K562 (cell line): ENCODE data around the gene KCNJ11. TPM values are rescaled to one million over a fixed set of nuclear protein-coding genes. Genes with fewer than 3 reads are reported as not detected.
A peak's percentile ranks its signal among the peaks of the same experiment; 100 is the strongest.

Experiments used
- CHD7 ChIP-seq: fragments of 200-600 bp; sonication (generic); IDR thresholded peaks from one replicate; pipeline ENCODE4 v1.6.1; 2012; ENCODE audit warnings: mild to moderate bottlenecking, low read depth, low read length, inconsistent platforms
- EGR1 ChIP-seq: fragments of 450-650 bp; conservative IDR thresholded peaks from 2 replicates; pipeline ENCODE4 v1.6.1; 2017; ENCODE audit warnings: mild to moderate bottlenecking
- FOSL1 ChIP-seq: fragments of 200-800 bp; sonication (Bioruptor generic); conservative IDR thresholded peaks from 2 replicates; pipeline ENCODE4 v1.6.1; 2016; ENCODE audit warnings: missing genetic modification characterization, missing compliant biosample characterization
- MCM5 ChIP-seq: fragments of 450-650 bp; IDR thresholded peaks from 2 replicates; pipeline ENCODE4 v1.6.1; 2016; ENCODE audit warnings: low read depth
- PATZ1 ChIP-seq: fragments of 250-450 bp; sonication (Bioruptor Pico); IDR thresholded peaks from 2 replicates; pipeline ENCODE4 v1.5.0; 2020; ENCODE audit warnings: mild to moderate bottlenecking, borderline replicate concordance
- POLR2H ChIP-seq: IDR thresholded peaks from 2 replicates; pipeline ENCODE4 v1.6.1; 2016; ENCODE audit warnings: missing genetic modification characterization, low read depth, mild to moderate bottlenecking, control low read depth, missing compliant biosample characterization, moderate library complexity
- RBBP5 ChIP-seq: fragments of 200-600 bp; sonication (generic); IDR thresholded peaks from 2 replicates; pipeline ENCODE4 v1.6.1; 2012; ENCODE audit warnings: borderline replicate concordance, mild to moderate bottlenecking, low read length, control low read depth, inconsistent platforms; ENCODE audit not compliant: insufficient read depth, poor library complexity, severe bottlenecking
- TAF7 ChIP-seq: fragments of 450-650 bp; IDR thresholded peaks from 2 replicates; pipeline ENCODE4 v1.6.1; 2016; ENCODE audit warnings: missing genetic modification characterization, missing compliant biosample characterization
- TAL1 ChIP-seq: fragments of 450-650 bp; IDR thresholded peaks from 2 replicates; pipeline ENCODE4 v1.6.1; 2016; ENCODE audit warnings: mild to moderate bottlenecking
- ZBTB1 ChIP-seq: sonication (generic); formaldehyde crosslinking; IDR thresholded peaks from 2 replicates; pipeline ENCODE4 v1.8.1; 2023; ENCODE audit warnings: missing genetic modification reagents, low read depth, mild to moderate bottlenecking, borderline replicate concordance
- polyA plus RNA-seq, 8 experiments: library from polyadenylated mRNA; depleted of rRNA in 4 of 8; stranded (reverse) in 5 of 8; unstranded in 3 of 8; fragments of >200 nt; fragmentation: Nextera tagmentation in 2 of 8; fragmentation: Illumina TruSeq in 1 of 8; extraction: Ambion mirVana in 2 of 8; extraction: Trizol in 1 of 8; gene quantifications; 2 replicates each; pipeline versions ENCODE4 v1.2.1 to v1.2.3, GENCODE V29; 2011 to 2014; ENCODE audit warnings: inconsistent platforms in 1 of 8, missing spikeins in 1 of 8
- total RNA-seq, 7 experiments: library from RNA; depleted of rRNA in 6 of 7; stranded (reverse); fragments of >200 nt in 6 of 7; fragmentation: Illumina TruSeq in 2 of 7; extraction: Trizol in 2 of 7; gene quantifications; 2 replicates each; pipeline versions ENCODE4 v1.2.1 to v1.2.3, GENCODE V29; 2011 to 2021; ENCODE audit warnings: low replicate concordance in 1 of 7
- TF ChIP-seq, protein P1 (sequence below): IDR thresholded peaks from 2 replicates; pipeline ENCODE4 v1.6.1; 2012; ENCODE audit warnings: low read depth, low read length, improper control_type of control experiment, borderline replicate concordance

KCNJ11 gene
- total and polyA plus RNA-seq, 9 of the 15 experiments (the other 6 are each of a cell fraction or from before 2014, with no cell fraction given) = 0.54 to 3.7 (median 0.86) TPM; not detected in 2

DNA sequence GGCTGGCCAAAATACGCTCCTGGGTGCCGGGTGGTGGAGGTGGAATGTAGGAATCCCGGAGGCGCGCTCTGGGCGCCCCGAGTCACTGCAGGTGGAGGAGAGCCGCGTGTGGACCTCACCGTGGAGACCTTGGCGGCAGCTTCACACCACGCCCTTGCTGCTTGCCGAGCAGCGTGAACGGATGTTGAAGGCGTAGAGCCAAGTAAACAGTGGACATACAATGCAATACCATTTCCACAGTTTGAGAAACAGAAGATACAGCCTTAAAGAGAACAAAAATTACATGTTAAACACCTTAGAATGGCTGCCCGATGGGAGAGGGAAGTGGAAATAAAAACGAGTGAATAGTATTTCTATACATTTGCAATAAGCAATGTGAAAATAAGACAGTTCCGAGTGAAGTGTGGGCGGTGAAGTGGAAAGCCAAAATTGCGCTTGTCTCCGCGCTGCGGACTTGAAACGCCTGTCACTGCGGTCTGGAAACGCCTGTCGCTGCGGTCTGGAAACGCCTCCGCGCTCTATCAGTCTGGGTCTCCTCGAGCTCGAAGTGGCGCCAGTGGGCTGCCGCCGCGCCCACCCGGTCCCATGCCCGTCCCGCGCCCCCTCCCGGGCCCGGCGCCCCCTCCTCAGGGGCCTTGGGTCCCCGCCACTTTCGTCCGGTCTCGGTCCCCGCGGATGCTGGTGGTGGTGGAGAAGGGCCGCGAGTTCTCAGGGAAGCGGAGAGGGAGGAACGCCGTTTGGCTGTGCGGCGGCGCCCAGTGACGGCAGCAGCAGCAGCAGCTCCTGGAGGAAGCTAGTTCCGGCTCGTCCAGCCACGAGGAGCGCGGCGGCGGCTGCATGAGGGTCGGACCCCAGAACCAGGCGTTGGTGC lies 35.3 kb downstream of the KCNJ11 start (continued):
- TF ChIP-seq POLR2H (tag) (0 out of 2 replicates have a peak, but pooled peaks have one; percentile 34), TAL1 (no peak), EGR1 (peak; percentile 85), FOSL1 (tag) (0 out of 2 replicates have a peak, but pooled peaks have one; percentile 16), CHD7 (no peak), ZBTB1 (CRISPR knock-in tag) (peak; percentile 90), PATZ1 (CRISPR knock-in tag) (no peak), MCM5 (no peak), RBBP5 (peak; percentile 82), TAF7 (tag) (no peak)
- TF ChIP-seq, protein P1, sequence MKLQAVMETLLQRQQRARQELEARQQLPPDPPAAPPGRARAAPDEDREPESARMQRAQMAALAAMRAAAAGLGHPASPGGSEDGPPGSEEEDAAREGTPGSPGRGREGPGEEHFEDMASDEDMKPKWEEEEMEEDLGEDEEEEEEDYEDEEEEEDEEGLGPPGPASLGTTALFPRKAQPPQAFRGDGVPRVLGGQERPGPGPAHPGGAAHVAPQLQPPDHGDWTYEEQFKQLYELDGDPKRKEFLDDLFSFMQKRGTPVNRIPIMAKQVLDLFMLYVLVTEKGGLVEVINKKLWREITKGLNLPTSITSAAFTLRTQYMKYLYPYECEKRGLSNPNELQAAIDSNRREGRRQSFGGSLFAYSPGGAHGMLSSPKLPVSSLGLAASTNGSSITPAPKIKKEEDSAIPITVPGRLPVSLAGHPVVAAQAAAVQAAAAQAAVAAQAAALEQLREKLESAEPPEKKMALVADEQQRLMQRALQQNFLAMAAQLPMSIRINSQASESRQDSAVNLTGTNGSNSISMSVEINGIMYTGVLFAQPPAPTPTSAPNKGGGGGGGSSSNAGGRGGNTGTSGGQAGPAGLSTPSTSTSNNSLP = no peak
